Panc1 (cell line): ENCODE results near the gene ADGRE1.

Experiments
- CTCF ChIP-seq: fragments of 450-650 bp; IDR thresholded peaks from 2 replicates; pipeline ENCODE4 v1.5.1; 2017; ENCODE audit warnings: mild to moderate bottlenecking
- POLR2AphosphoS5 ChIP-seq: IDR thresholded peaks from 2 replicates; pipeline ENCODE4 v1.6.1; 2012; ENCODE audit warnings: mild to moderate bottlenecking, low read depth, low read length, moderate library complexity
- REST ChIP-seq, 2 experiments: IDR thresholded peaks; 2 replicates each; pipeline ENCODE4 v1.6.1; 2011 to 2012; ENCODE audit warnings: low read depth in 2 of 2, control low read depth in 1 of 2, low read length in 1 of 2, mild to moderate bottlenecking in 1 of 2, moderate library complexity in 1 of 2; ENCODE audit not compliant: insufficient read depth in 1 of 2

GRCh38 chr19:6903446-6903845 lies 16.1 kb downstream of the ADGRE1 start:
- TF ChIP-seq POLR2AphosphoS5 (no peak), CTCF (no peak), REST (IDR thresholded peaks at IDR 0.05; ENCODE audit: insufficient read depth in 1 of 2, low read depth in 2 of 2, low read length in 1 of 2) (no peak)
